Fibroblast of lung (primary cell): ENCODE data around the gene PCID2. TPM values are rescaled to one million over a fixed set of nuclear protein-coding genes. Genes with fewer than 3 reads are reported as not detected.

Source experiments
- DNase-seq, 2 donors: peaks; one replicate each; pipeline versions ENCODE4 v3.0.0 to v3.0.0-alpha.2; 2010; ENCODE audit warnings: low read depth in 2 of 2
- H2AFZ ChIP-seq: 2 replicates; pipeline ENCODE4 v1.5.1; 2012; ENCODE audit warnings: low read length, control low read depth, inconsistent platforms
- H3K27ac ChIP-seq: 2 replicates; pipeline ENCODE4 v1.5.1; 2011; ENCODE audit warnings: low read length, control low read depth; ENCODE audit not compliant: insufficient read depth
- H3K27me3 ChIP-seq: 2 replicates; pipeline ENCODE4 v1.5.1; 2011; ENCODE audit warnings: mild to moderate bottlenecking, low read length; ENCODE audit not compliant: control insufficient read depth, insufficient read depth
- H3K36me3 ChIP-seq: 2 replicates; pipeline ENCODE4 v1.5.1; 2011; ENCODE audit warnings: low read length; ENCODE audit not compliant: control insufficient read depth, insufficient read depth
- H3K4me1 ChIP-seq: 2 replicates; pipeline ENCODE4 v1.5.1; 2011; ENCODE audit warnings: low read length; ENCODE audit not compliant: control insufficient read depth, insufficient read depth; ENCODE audit errors: extremely low read depth
- H3K4me2 ChIP-seq: 2 replicates; pipeline ENCODE4 v1.5.1; 2011; ENCODE audit warnings: low read length, control low read depth; ENCODE audit not compliant: insufficient read depth; ENCODE audit errors: extremely low read depth
- H3K4me3 ChIP-seq, 4 experiments: fragments of 200-600 bp in 1 of 4; sonication (generic) in 1 of 4; replicated peaks in 1 of 4; 2 replicates each; pipeline ENCODE4 v1.5.1; 2011 to 2016; ENCODE audit warnings: low read length in 4 of 4, low read depth in 3 of 4, mild to moderate bottlenecking in 3 of 4, control low read depth in 2 of 4, inconsistent platforms in 1 of 4, mixed read lengths in 1 of 4; ENCODE audit not compliant: insufficient read depth in 1 of 4; ENCODE audit errors: control extremely low read depth in 1 of 4
- H3K79me2 ChIP-seq: 2 replicates; pipeline ENCODE4 v1.5.1; 2012; ENCODE audit warnings: mild to moderate bottlenecking, low read length, inconsistent platforms; ENCODE audit not compliant: control insufficient read depth, insufficient read depth
- H3K9ac ChIP-seq: 2 replicates; pipeline ENCODE4 v1.5.1; 2011; ENCODE audit warnings: mild to moderate bottlenecking, low read length, control low read depth; ENCODE audit not compliant: insufficient read depth
- H3K9me3 ChIP-seq: 2 replicates; pipeline ENCODE4 v1.5.1; 2012; ENCODE audit warnings: low read depth, low read length; ENCODE audit not compliant: control insufficient read depth, insufficient read depth
- H4K20me1 ChIP-seq: 2 replicates; pipeline ENCODE4 v1.5.1; 2011; ENCODE audit warnings: low read length; ENCODE audit not compliant: control insufficient read depth, insufficient read depth; ENCODE audit errors: extremely low read depth
- CTCF ChIP-seq, 2 donors: IDR thresholded peaks in 1 of 2; conservative IDR thresholded peaks in 1 of 2; 1 replicate in 1 of 2; 2 replicates in 1 of 2; pipeline ENCODE4 v1.5.1; 2011 to 2012; ENCODE audit warnings: low read length in 2 of 2, control low read depth in 1 of 2, inconsistent platforms in 1 of 2, low read depth in 1 of 2, mild to moderate bottlenecking in 1 of 2
- EZH2 ChIP-seq: IDR thresholded peaks from 2 replicates; pipeline ENCODE4 v1.5.1; 2012; ENCODE audit warnings: low read length, control low read depth, mild to moderate bottlenecking; ENCODE audit errors: missing control alignments
- polyA plus RNA-seq, 2 donors: library from polyadenylated mRNA; depleted of rRNA in 1 of 2; stranded (reverse) in 1 of 2; unstranded in 1 of 2; fragments of >200 nt; gene quantifications; 2 replicates each; pipeline ENCODE4 v1.2.1, GENCODE V29; 2011 to 2012; ENCODE audit warnings: missing spikeins in 1 of 2
- total RNA-seq: library from RNA; depleted of rRNA; stranded (reverse); fragments of >200 nt; gene quantifications from 2 replicates; pipeline ENCODE4 v1.2.1, GENCODE V29; 2014

The PCID2 gene
- total and polyA plus RNA-seq, 2 donors (not counting 1 experiment from before 2014, with no cell fraction given) = 93.5 to 113 TPM

DNA sequence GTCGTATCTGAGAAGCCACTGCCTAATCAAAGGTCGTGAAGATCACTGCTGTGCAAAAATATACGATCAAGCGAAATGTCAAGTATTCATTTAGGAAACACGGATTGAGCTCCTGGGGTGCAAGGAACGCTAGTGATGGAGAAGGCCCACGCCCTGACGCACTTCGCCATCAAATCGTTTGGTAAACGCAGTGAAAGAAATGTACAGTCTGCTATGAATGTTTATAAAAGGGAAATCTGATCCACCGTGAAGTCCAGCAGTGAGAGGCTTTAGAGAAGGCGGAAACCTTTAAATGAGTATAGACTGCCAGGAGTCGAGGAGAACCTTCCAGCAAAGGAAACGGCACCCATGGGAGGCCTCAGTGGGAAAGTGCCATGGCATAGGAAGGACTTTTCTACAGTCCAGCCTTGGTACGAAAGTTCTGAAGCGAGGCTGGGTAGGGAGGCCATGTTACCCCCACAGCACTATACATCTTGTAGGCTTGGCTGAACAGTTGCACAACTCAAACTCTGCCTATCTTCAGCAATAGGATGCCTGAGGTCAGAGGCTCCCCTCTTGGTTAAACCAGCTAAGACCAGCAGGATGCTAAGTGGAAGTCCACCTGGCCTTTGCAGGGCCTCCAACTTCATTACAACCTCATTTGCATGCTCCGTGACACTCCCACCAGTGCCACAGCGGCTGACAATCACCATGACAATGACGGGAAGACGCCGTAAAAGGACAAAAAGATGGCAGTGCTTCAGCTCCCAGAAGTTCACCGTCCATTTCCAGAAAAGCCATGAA is 20.4 kb downstream of the PCID2 start:
- H3K4me2 ChIP-seq = no peak overlapping the region
- H3K9me3 ChIP-seq = no peaks in the 10 kb centered on the region
- peak overlapping the region; percentile 94 for H3K27ac ChIP-seq
- peaks cover 24% of the 10 kb centered on the region for H3K36me3 ChIP-seq
- DNase-seq = peak; percentile 36 to 68
- H3K79me2 ChIP-seq = peaks cover 25% of the 10 kb centered on the region
- H3K4me3 ChIP-seq = no peak overlapping the region
- no peak for TF ChIP-seq EZH2
- no peak for TF ChIP-seq CTCF (conservative IDR thresholded peaks at IDR 0.05 in 1 of 2, IDR thresholded peaks at IDR 0.05 in 1 of 2; ENCODE audit: low read depth in 1 of 2, low read length in 2 of 2)
- no peaks in the 10 kb centered on the region for H4K20me1 ChIP-seq
- H2AFZ ChIP-seq = no peak overlapping the region
- no peak overlapping the region for H3K9ac ChIP-seq
- no peaks in the 10 kb centered on the region for H3K27me3 ChIP-seq
- H3K4me1 ChIP-seq = peaks cover 20% of the 10 kb centered on the region

- peak; percentile 99 to 100 for DNase-seq
- H3K27ac ChIP-seq = peak overlapping the region; percentile 100
- H3K36me3 ChIP-seq = peaks cover 24% of the 10 kb centered on the region
- H2AFZ ChIP-seq = no peak overlapping the region
- H3K9ac ChIP-seq = peak overlapping the region; percentile 45
- H3K27me3 ChIP-seq = no peaks in the 10 kb centered on the region
- no peak for TF ChIP-seq CTCF (conservative IDR thresholded peaks at IDR 0.05 in 1 of 2, IDR thresholded peaks at IDR 0.05 in 1 of 2; ENCODE audit: low read depth in 1 of 2, low read length in 2 of 2)
- TF ChIP-seq EZH2 = no peak
- peak overlapping the region in 3 of 4 experiments; percentile 19 to 30 (median 22) for H3K4me3 ChIP-seq
- H3K4me2 ChIP-seq = no peak overlapping the region
- H3K9me3 ChIP-seq = no peaks in the 10 kb centered on the region
- H3K4me1 ChIP-seq = peaks cover 18% of the 10 kb centered on the region
- H4K20me1 ChIP-seq = no peaks in the 10 kb centered on the region
- H3K79me2 ChIP-seq = peaks cover 25% of the 10 kb centered on the region
Measured at GRCh38 chr13:113187263-113187669, 21.2 kb downstream of the PCID2 start.

DNA sequence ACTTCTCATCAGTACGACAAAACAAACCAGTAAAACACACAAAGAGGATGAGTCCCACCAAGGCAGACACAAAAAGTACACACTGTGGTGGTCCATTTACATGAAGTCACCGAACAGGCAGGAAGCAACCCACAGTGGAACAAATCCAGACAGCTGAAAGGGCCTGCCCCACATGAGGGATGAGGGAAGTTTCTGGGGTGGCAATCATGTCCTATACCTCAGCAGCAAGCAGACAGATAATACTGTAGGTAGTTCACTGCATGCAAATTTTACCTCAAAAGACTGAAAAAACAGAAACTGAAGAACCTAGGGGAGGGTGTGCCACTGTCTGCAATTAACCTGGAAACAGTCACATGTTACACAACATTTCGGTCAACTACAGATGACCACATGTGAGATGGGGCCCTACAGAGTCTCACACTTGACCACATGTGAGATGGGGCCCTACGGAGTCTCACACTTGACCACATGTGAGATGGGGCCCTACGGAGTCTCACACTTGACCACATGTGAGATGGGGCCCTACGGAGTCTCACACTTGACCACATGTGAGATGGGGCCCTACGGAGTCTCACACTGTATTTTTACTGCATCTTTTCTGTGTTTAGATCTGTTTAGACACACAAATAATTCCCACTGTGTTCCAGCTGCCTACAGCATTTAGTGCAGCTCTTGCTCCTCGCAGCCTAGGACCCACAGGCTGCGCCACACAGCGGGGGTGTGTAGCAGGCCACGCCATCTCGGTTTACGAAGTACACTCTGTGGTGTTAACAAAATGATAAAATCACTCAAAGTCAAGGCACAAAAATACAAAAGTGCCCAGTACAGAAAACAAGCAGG is 22.2 kb downstream of the PCID2 start:
- Histone ChIP-seq H3K79me2 (peaks cover 28% of the 10 kb centered on the region), H2AFZ (no peak overlapping the region), H4K20me1 (no peaks in the 10 kb centered on the region), H3K27ac (peak overlapping the region; percentile 100), H3K9me3 (no peaks in the 10 kb centered on the region), H3K9ac (no peak overlapping the region), H3K4me2 (peak overlapping the region; percentile 60), H3K4me3 (no peak overlapping the region), H3K27me3 (no peaks in the 10 kb centered on the region), H3K36me3 (peaks cover 28% of the 10 kb centered on the region), H3K4me1 (peaks cover 20% of the 10 kb centered on the region)
- DNase-seq = peak in 1 of 2 donors; percentile 27
- TF ChIP-seq CTCF (conservative IDR thresholded peaks at IDR 0.05 in 1 of 2, IDR thresholded peaks at IDR 0.05 in 1 of 2; ENCODE audit: low read depth in 1 of 2, low read length in 2 of 2) = no peak
- TF ChIP-seq EZH2 = no peak
